HFF-Myc (cell line): ENCODE results near the gene SYNE2.
"Not testable (repeated sequence)": the region's sequence is repeated elsewhere in the genome, so short reads cannot be mapped to it uniquely, and the experiment has no call there.

Experiments used
- DNase-seq: peaks from one replicate; pipeline ENCODE4 v3.0.0-alpha.2; 2011; ENCODE audit warnings: low read depth; ENCODE audit errors: extremely low read depth
- H3K4me3 ChIP-seq: replicated peaks from 2 replicates; pipeline ENCODE4 v1.5.1; 2011; ENCODE audit warnings: low read depth, mild to moderate bottlenecking, control low read depth, low read length
- TF ChIP-seq, protein P1 (sequence below): IDR thresholded peaks from 2 replicates; pipeline ENCODE4 v1.5.1; 2012; ENCODE audit warnings: mild to moderate bottlenecking, low read depth, low read length, control low read depth; ENCODE audit errors: missing control alignments

SYNE2 gene

GRCh38 chr14:63862163-63862562 lies 9.4 kb downstream of the SYNE2 start:
- H3K4me3 ChIP-seq, result no peak overlapping the region
- DNase-seq, result no peak
- TF ChIP-seq, protein P1, sequence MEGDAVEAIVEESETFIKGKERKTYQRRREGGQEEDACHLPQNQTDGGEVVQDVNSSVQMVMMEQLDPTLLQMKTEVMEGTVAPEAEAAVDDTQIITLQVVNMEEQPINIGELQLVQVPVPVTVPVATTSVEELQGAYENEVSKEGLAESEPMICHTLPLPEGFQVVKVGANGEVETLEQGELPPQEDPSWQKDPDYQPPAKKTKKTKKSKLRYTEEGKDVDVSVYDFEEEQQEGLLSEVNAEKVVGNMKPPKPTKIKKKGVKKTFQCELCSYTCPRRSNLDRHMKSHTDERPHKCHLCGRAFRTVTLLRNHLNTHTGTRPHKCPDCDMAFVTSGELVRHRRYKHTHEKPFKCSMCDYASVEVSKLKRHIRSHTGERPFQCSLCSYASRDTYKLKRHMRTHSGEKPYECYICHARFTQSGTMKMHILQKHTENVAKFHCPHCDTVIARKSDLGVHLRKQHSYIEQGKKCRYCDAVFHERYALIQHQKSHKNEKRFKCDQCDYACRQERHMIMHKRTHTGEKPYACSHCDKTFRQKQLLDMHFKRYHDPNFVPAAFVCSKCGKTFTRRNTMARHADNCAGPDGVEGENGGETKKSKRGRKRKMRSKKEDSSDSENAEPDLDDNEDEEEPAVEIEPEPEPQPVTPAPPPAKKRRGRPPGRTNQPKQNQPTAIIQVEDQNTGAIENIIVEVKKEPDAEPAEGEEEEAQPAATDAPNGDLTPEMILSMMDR, result no peak

- no peak for DNase-seq
- no peak overlapping the region for H3K4me3 ChIP-seq
- TF ChIP-seq, protein P1, result no peak
Observed at GRCh38 chr14:63863004-63863403, 10.2 kb downstream of the SYNE2 start.

DNA sequence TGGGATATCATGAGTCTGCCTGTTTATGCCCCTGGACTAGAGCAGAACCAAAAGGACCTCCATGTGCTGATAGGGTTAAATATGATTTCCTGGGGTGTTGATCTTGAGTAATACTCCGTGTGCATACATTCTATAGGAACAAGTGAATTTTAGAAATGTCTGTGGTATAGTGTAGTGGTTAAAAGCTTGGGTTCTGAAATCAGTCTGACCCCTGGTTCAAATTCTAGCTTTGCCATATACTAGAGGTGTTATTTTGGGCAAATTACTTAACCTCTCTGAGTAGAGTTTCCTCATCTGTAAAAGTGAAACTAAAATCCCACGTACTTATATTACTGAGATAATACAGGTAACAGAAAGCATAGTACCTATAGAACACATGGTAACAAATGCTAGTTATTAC lies 12.0 kb downstream of the SYNE2 start:
- DNase-seq, H3K4me3 ChIP-seq: not testable (repeated sequence)

GRCh38 chr14:63867933-63868921 lies 15.4 kb downstream of the SYNE2 start:
- no peak for DNase-seq
- no peak overlapping the region for H3K4me3 ChIP-seq
- TF ChIP-seq, protein P1, result no peak

- DNase-seq, H3K4me3 ChIP-seq: not testable (repeated sequence)
Observed at GRCh38 chr14:63869940-63870752, 17.3 kb downstream of the SYNE2 start.

GRCh38 chr14:63870753-63871037 lies 17.9 kb downstream of the SYNE2 start:
- H3K4me3 ChIP-seq, DNase-seq: not testable (repeated sequence)

GRCh38 chr14:63874223-63874622 lies 21.4 kb downstream of the SYNE2 start:
- DNase-seq, result no peak
- no peak overlapping the region for H3K4me3 ChIP-seq
- TF ChIP-seq, protein P1, result no peak

DNA sequence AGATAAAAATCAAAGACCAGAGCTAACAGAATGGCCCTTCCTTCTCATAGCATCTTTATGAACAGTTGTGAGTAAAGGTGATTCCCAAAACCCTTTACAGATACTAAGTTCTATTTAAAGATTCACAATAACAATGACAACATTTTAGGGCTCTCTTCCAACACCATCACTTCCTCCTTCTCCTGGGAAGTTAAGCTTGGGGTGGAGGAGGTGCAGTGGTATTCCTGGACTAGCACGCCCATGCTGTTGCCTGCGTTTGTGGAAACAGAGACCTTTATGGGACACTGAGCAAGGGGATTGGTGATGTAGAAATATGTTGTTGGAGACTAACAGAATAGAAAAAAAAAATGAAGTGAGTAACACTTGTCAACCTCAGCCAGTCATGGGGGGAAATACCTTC lies 22.5 kb downstream of the SYNE2 start:
- no peak for DNase-seq
- H3K4me3 ChIP-seq, result no peak overlapping the region
- TF ChIP-seq, protein P1, result no peak
